ENCODE data around the gene SRP72. TPM values are rescaled to one million over a fixed set of nuclear protein-coding genes. Genes with fewer than 3 reads are reported as not detected.

SRP72 gene
- total RNA-seq, 1 experiment from 2014 or later = 146 TPM

DNA sequence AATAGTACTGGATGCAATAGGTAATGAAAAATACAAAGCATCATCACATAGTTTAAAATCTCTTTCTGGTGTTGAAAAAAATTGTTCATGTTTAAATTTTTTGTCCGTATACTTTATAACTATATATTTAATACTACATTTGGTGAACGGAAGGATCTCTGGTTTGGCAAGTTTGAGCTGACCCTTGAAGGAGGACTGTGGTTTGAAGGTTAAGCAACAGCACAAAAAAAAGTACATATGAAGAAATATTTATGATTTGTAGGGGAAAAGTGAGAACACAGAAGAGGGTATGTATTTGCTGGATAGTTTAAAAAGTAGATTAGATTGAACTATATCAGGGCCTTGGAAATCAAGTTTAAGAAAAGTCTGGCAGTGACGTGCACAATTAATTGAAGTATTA lies 13.3 kb downstream of the SRP72 start:
- DNase-seq (ENCODE audit: low read depth, low spot score) (no peak), ATAC-seq (no peak)
- Histone ChIP-seq H3K36me3 (ENCODE audit: control insufficient read depth in 1 of 2, insufficient read depth in 2 of 2, low read length in 2 of 2) (peaks cover 49 to 62% of the 10 kb centered on the region in 2 experiments), H3K9ac (ENCODE audit: low read length) (no peak overlapping the region), H3K4me1 (ENCODE audit: control insufficient read depth in 1 of 2, insufficient read depth in 2 of 2, low read length in 2 of 2) (no peaks in the 10 kb centered on the region), H3K4me3 (replicated peaks in 1 of 2; ENCODE audit: low read depth in 1 of 2, low read length in 2 of 2) (no peak overlapping the region), H3K27ac (ENCODE audit: low read depth, low read length) (no peak overlapping the region), H2AFZ (ENCODE audit: low read depth, low read length, poor library complexity, severe bottlenecking) (no peak overlapping the region), H3K4me2 (ENCODE audit: low read length) (no peak overlapping the region), H3K27me3 (ENCODE audit: insufficient read depth, low read length) (no peaks in the 10 kb centered on the region), H3K9me3 (ENCODE audit: control insufficient read depth in 1 of 2, insufficient read depth in 1 of 2, low read depth in 1 of 2, low read length in 2 of 2) (no peaks in the 10 kb centered on the region), H3K79me2 (ENCODE audit: insufficient read depth, low read length) (peaks cover 16% of the 10 kb centered on the region), H3K9me2 (ENCODE audit: insufficient read depth) (no peaks in the 10 kb centered on the region), H4K20me1 (ENCODE audit: insufficient read depth) (no peaks in the 10 kb centered on the region)
- intact Hi-C loops (cut with micrococcal nuclease) = no loop called here
- ChIA-PET POLR2A (no interaction called here), CTCF (no interaction called here), RAD21 (ENCODE audit: low non-redundant PET in 1 of 2, low total read pairs in 2 of 2, uncharacterized antibody in 2 of 2, unreplicated experiment in 2 of 2) (no interaction called here)
- TSS peak; percentile 1 for BruUV-seq (replicated peaks)
- TF ChIP-seq, protein P1, sequence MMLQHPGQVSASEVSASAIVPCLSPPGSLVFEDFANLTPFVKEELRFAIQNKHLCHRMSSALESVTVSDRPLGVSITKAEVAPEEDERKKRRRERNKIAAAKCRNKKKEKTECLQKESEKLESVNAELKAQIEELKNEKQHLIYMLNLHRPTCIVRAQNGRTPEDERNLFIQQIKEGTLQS (IDR thresholded peaks at IDR 0.05) = no peak
- TF ChIP-seq ZFX (IDR thresholded peaks at IDR 0.05) (no peak), EZH2phosphoT487 (IDR thresholded peaks at IDR 0.05; ENCODE audit: borderline replicate concordance) (no peak), JUND (IDR thresholded peaks at IDR 0.05) (no peak), ELF1 (IDR thresholded peaks at IDR 0.05; ENCODE audit: borderline replicate concordance, low read depth) (no peak), EGR1 (IDR thresholded peaks at IDR 0.05; ENCODE audit: low read depth) (no peak), CBX3 (IDR thresholded peaks at IDR 0.05; ENCODE audit: low read depth) (no peak), FOSL1 (IDR thresholded peaks at IDR 0.05; ENCODE audit: low read depth) (no peak), SP1 (IDR thresholded peaks at IDR 0.05; ENCODE audit: low read depth) (no peak), SRF (IDR thresholded peaks at IDR 0.05; ENCODE audit: low read depth) (no peak), EZH2 (IDR thresholded peaks at IDR 0.05) (no peak), CEBPB (IDR thresholded peaks at IDR 0.05; ENCODE audit: low read depth) (no peak)
- TF ChIP-seq, protein P2, sequence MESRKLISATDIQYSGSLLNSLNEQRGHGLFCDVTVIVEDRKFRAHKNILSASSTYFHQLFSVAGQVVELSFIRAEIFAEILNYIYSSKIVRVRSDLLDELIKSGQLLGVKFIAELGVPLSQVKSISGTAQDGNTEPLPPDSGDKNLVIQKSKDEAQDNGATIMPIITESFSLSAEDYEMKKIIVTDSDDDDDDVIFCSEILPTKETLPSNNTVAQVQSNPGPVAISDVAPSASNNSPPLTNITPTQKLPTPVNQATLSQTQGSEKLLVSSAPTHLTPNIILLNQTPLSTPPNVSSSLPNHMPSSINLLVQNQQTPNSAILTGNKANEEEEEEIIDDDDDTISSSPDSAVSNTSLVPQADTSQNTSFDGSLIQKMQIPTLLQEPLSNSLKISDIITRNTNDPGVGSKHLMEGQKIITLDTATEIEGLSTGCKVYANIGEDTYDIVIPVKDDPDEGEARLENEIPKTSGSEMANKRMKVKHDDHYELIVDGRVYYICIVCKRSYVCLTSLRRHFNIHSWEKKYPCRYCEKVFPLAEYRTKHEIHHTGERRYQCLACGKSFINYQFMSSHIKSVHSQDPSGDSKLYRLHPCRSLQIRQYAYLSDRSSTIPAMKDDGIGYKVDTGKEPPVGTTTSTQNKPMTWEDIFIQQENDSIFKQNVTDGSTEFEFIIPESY (IDR thresholded peaks at IDR 0.05; ENCODE audit: extremely low read depth, insufficient replicate concordance, low read length) = no peak
- TF ChIP-seq, protein P3, sequence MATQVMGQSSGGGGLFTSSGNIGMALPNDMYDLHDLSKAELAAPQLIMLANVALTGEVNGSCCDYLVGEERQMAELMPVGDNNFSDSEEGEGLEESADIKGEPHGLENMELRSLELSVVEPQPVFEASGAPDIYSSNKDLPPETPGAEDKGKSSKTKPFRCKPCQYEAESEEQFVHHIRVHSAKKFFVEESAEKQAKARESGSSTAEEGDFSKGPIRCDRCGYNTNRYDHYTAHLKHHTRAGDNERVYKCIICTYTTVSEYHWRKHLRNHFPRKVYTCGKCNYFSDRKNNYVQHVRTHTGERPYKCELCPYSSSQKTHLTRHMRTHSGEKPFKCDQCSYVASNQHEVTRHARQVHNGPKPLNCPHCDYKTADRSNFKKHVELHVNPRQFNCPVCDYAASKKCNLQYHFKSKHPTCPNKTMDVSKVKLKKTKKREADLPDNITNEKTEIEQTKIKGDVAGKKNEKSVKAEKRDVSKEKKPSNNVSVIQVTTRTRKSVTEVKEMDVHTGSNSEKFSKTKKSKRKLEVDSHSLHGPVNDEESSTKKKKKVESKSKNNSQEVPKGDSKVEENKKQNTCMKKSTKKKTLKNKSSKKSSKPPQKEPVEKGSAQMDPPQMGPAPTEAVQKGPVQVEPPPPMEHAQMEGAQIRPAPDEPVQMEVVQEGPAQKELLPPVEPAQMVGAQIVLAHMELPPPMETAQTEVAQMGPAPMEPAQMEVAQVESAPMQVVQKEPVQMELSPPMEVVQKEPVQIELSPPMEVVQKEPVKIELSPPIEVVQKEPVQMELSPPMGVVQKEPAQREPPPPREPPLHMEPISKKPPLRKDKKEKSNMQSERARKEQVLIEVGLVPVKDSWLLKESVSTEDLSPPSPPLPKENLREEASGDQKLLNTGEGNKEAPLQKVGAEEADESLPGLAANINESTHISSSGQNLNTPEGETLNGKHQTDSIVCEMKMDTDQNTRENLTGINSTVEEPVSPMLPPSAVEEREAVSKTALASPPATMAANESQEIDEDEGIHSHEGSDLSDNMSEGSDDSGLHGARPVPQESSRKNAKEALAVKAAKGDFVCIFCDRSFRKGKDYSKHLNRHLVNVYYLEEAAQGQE (IDR thresholded peaks at IDR 0.05; ENCODE audit: low read depth) = no peak
